Lower leg skin (tissue), 3 donors: ENCODE data around the gene IQSEC3.

Source experiments
- POLR2A ChIP-seq, 2 donors: fragments of 450-650 bp; IDR thresholded peaks; one replicate each; pipeline ENCODE4 v1.6.1; 2016 to 2017; ENCODE audit warnings: antibody characterized with exemption in 2 of 2, mild to moderate bottlenecking in 1 of 2, moderate library complexity in 1 of 2
- TF ChIP-seq, protein P1 (sequence below), 3 donors: fragments of 450-650 bp; IDR thresholded peaks; one replicate each; pipeline ENCODE4 v1.5.1; 2016; ENCODE audit warnings: antibody characterized with exemption in 3 of 3, mild to moderate bottlenecking in 3 of 3, moderate library complexity in 2 of 3

GRCh38 chr12:131008-131407 is 64.4 kb downstream of the IQSEC3 start:
- TF ChIP-seq, protein P1, sequence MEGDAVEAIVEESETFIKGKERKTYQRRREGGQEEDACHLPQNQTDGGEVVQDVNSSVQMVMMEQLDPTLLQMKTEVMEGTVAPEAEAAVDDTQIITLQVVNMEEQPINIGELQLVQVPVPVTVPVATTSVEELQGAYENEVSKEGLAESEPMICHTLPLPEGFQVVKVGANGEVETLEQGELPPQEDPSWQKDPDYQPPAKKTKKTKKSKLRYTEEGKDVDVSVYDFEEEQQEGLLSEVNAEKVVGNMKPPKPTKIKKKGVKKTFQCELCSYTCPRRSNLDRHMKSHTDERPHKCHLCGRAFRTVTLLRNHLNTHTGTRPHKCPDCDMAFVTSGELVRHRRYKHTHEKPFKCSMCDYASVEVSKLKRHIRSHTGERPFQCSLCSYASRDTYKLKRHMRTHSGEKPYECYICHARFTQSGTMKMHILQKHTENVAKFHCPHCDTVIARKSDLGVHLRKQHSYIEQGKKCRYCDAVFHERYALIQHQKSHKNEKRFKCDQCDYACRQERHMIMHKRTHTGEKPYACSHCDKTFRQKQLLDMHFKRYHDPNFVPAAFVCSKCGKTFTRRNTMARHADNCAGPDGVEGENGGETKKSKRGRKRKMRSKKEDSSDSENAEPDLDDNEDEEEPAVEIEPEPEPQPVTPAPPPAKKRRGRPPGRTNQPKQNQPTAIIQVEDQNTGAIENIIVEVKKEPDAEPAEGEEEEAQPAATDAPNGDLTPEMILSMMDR (IDR thresholded peaks at IDR 0.05), result no peak
- no peak for TF ChIP-seq POLR2A (IDR thresholded peaks at IDR 0.05)
